Measurements from ENCODE around the gene SZRD1. TPM values are rescaled to one million over a fixed set of nuclear protein-coding genes. Genes with fewer than 3 reads are reported as not detected.

SZRD1 gene
- total and polyA plus RNA-seq, 2 donors (not counting 3 experiments of a cell fraction or from before 2014, with no cell fraction given), result 162 to 164 TPM

- DNase-seq (ENCODE audit: low read depth, low spot score) (no peak), FAIRE-seq (no peak)
- TF ChIP-seq GATA2 (IDR thresholded peaks at IDR 0.05; ENCODE audit: insufficient read depth, insufficient read length, low read depth, low read length) (no peak), JUN (IDR thresholded peaks at IDR 0.05; ENCODE audit: borderline replicate concordance, insufficient read depth, insufficient read length, low read depth) (no peak), POLR2A (IDR thresholded peaks at IDR 0.05; ENCODE audit: low read depth, low read length) (no peak), POLR2AphosphoS5 (IDR thresholded peaks at IDR 0.05; ENCODE audit: insufficient read depth, low read depth, low read length) (no peak)
- TF ChIP-seq, protein P1, sequence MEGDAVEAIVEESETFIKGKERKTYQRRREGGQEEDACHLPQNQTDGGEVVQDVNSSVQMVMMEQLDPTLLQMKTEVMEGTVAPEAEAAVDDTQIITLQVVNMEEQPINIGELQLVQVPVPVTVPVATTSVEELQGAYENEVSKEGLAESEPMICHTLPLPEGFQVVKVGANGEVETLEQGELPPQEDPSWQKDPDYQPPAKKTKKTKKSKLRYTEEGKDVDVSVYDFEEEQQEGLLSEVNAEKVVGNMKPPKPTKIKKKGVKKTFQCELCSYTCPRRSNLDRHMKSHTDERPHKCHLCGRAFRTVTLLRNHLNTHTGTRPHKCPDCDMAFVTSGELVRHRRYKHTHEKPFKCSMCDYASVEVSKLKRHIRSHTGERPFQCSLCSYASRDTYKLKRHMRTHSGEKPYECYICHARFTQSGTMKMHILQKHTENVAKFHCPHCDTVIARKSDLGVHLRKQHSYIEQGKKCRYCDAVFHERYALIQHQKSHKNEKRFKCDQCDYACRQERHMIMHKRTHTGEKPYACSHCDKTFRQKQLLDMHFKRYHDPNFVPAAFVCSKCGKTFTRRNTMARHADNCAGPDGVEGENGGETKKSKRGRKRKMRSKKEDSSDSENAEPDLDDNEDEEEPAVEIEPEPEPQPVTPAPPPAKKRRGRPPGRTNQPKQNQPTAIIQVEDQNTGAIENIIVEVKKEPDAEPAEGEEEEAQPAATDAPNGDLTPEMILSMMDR (IDR thresholded peaks at IDR 0.05; ENCODE audit: extremely low read depth in 1 of 2, insufficient read depth in 1 of 2, low read depth in 1 of 2, low read length in 2 of 2), result no peak
- TF ChIP-seq, protein P2, sequence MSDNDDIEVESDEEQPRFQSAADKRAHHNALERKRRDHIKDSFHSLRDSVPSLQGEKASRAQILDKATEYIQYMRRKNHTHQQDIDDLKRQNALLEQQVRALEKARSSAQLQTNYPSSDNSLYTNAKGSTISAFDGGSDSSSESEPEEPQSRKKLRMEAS (IDR thresholded peaks at IDR 0.05; ENCODE audit: insufficient read depth, insufficient read length), result no peak
- dilution Hi-C loops (cut with MboI; ENCODE audit: extremely low pct_ligation_motif_present, low sequenced_read_pairs), result no loop called here
- Histone ChIP-seq H3K9me1 (replicated peaks; ENCODE audit: control insufficient read depth, extremely low read depth, insufficient read depth, low read length) (no peaks in the 10 kb centered on the region), H3K79me2 (ENCODE audit: control insufficient read depth, insufficient read depth, low read length) (peaks cover 8% of the 10 kb centered on the region), H3K36me3 (ENCODE audit: control insufficient read depth in 2 of 2, extremely low read depth in 1 of 2, insufficient read depth in 2 of 2, low read length in 2 of 2) (peaks cover 0 to 19% of the 10 kb centered on the region in 2 experiments), H3K9me3 (replicated peaks; ENCODE audit: control insufficient read depth, insufficient read depth, low read length) (no peaks in the 10 kb centered on the region), H4K20me1 (replicated peaks; ENCODE audit: control insufficient read depth, extremely low read depth, insufficient read depth, low read length) (no peaks in the 10 kb centered on the region), H3K9ac (replicated peaks; ENCODE audit: extremely low read depth, insufficient read depth, low read length) (no peak overlapping the region), H3K4me2 (ENCODE audit: insufficient read depth, low read length) (no peak overlapping the region), H3K4me3 (replicated peaks in 1 of 3; ENCODE audit: insufficient read depth in 1 of 3, low read depth in 1 of 3, low read length in 3 of 3) (no peak overlapping the region), H3K27me3 (ENCODE audit: control insufficient read depth in 2 of 2, insufficient read depth in 2 of 2, low read length in 2 of 2) (no peaks in the 10 kb centered on the region), H2AFZ (ENCODE audit: low read depth, low read length) (no peak overlapping the region), H3K27ac (ENCODE audit: insufficient read depth, low read depth, low read length) (no peak overlapping the region), H3K4me1 (ENCODE audit: control insufficient read depth, extremely low read depth, insufficient read depth, low read length) (peaks cover 10% of the 10 kb centered on the region)
- BruUV-seq (replicated peaks), result no TSS peak
- CTCF ChIA-PET, result no interaction called here
- POLR2A ChIA-PET, result no interaction called here
- intact Hi-C loops (cut with micrococcal nuclease), result no loop called here
These were observed 31.4 kb downstream of the SZRD1 start for GRCh38 chr1:16398371-16398953.

All from endothelial cell of umbilical vein (primary cell).